Breast epithelium (tissue), 3 donors: ENCODE results near the gene C14orf180.

Source experiments
- POLR2A ChIP-seq: fragments of 450-650 bp; IDR thresholded peaks from one replicate; pipeline ENCODE4 v1.6.1; 2016; ENCODE audit warnings: antibody characterized with exemption, mild to moderate bottlenecking, moderate library complexity
- POLR2AphosphoS5 ChIP-seq, 3 donors: sonication (generic); formaldehyde crosslinking; IDR thresholded peaks; one replicate each; pipeline ENCODE4 v1.6.1; 2017; ENCODE audit warnings: antibody characterized with exemption in 3 of 3
- TF ChIP-seq, protein P1 (sequence below), 3 donors: fragments of 450-650 bp; IDR thresholded peaks; one replicate each; pipeline ENCODE4 v1.5.1; 2016 to 2017; ENCODE audit warnings: antibody characterized with exemption in 3 of 3, mild to moderate bottlenecking in 3 of 3, moderate library complexity in 3 of 3

DNA sequence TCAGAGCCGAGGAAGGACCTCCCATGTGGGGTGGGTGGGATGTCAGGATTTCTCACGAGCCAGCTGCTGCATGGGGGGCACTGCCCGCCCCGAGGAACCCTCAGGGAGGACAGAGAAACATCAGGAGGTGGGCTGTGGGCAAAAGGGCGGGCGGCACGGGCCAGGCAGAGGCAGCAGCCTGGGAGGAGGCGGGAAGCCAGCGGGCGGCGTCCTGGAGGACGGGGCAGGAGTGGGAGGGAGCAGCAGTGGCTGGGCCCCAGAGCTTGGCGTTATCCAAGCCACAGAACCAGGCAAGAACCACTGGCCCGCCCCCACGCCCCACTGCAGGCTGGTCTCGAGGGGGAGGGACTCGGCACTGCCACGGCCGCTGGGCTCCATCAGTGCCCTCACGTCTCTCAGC is 2.4 kb downstream of the C14orf180 start:
- TF ChIP-seq, protein P1, sequence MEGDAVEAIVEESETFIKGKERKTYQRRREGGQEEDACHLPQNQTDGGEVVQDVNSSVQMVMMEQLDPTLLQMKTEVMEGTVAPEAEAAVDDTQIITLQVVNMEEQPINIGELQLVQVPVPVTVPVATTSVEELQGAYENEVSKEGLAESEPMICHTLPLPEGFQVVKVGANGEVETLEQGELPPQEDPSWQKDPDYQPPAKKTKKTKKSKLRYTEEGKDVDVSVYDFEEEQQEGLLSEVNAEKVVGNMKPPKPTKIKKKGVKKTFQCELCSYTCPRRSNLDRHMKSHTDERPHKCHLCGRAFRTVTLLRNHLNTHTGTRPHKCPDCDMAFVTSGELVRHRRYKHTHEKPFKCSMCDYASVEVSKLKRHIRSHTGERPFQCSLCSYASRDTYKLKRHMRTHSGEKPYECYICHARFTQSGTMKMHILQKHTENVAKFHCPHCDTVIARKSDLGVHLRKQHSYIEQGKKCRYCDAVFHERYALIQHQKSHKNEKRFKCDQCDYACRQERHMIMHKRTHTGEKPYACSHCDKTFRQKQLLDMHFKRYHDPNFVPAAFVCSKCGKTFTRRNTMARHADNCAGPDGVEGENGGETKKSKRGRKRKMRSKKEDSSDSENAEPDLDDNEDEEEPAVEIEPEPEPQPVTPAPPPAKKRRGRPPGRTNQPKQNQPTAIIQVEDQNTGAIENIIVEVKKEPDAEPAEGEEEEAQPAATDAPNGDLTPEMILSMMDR (IDR thresholded peaks at IDR 0.05), result no peak
- TF ChIP-seq POLR2A, result no peak
- no peak for TF ChIP-seq POLR2AphosphoS5 (IDR thresholded peaks at IDR 0.05)
